ENCODE measurements around the gene ULK1. TPM values are rescaled to one million over a fixed set of nuclear protein-coding genes. Genes with fewer than 3 reads are reported as not detected.

ULK1 gene
- total RNA-seq, 2 experiments from 2014 or later, result 17.1 to 20.6 TPM

- ChIA-PET CTCF (no interaction called here), POLR2A (no interaction called here)
- DNase-seq (no peak), ATAC-seq (no peak)
- H3K36me3 Mint-ChIP-seq (ENCODE audit: low read depth), result no peaks in the 10 kb centered on the region
- no peak overlapping the region for H3K27ac Mint-ChIP-seq
- no peaks in the 10 kb centered on the region for H3K27me3 Mint-ChIP-seq (ENCODE audit: low read depth)
- H3K9me3 Mint-ChIP-seq (ENCODE audit: insufficient read depth), result no peaks in the 10 kb centered on the region
- no peak overlapping the region for H3K4me3 Mint-ChIP-seq
- no peaks in the 10 kb centered on the region for H3K4me1 Mint-ChIP-seq (ENCODE audit: low read depth)
These were observed 21.4 kb downstream of the ULK1 start for GRCh38 chr12:131915823-131916222.

GRCh38 chr12:131916306-131917138, 22.1 kb downstream of the ULK1 start:
- ChIA-PET CTCF (no interaction called here), POLR2A (no interaction called here)

GRCh38 chr12:131917139-131917710, 22.8 kb downstream of the ULK1 start:
- Mint-ChIP-seq H3K4me3 (no peak overlapping the region), H3K27me3 (ENCODE audit: low read depth) (no peaks in the 10 kb centered on the region), H3K27ac (no peak overlapping the region), H3K9me3 (ENCODE audit: insufficient read depth) (no peaks in the 10 kb centered on the region), H3K36me3 (ENCODE audit: low read depth) (no peaks in the 10 kb centered on the region), H3K4me1 (ENCODE audit: low read depth) (no peaks in the 10 kb centered on the region)
- DNase-seq, result no peak
- POLR2A ChIA-PET, result no interaction called here
- CTCF ChIA-PET, result no interaction called here
- ATAC-seq, result no peak

More at GRCh38 chr12:131916306-131917138, 22.1 kb downstream of the ULK1 start:
- Mint-ChIP-seq H3K27ac (no peak overlapping the region), H3K4me3 (no peak overlapping the region), H3K36me3 (ENCODE audit: low read depth) (no peaks in the 10 kb centered on the region), H3K9me3 (ENCODE audit: insufficient read depth) (no peaks in the 10 kb centered on the region), H3K4me1 (ENCODE audit: low read depth) (no peaks in the 10 kb centered on the region), H3K27me3 (ENCODE audit: low read depth) (no peaks in the 10 kb centered on the region)
- no peak for ATAC-seq
- no peak for DNase-seq

- CTCF ChIA-PET, result no interaction called here
- ATAC-seq (no peak), DNase-seq (no peak)
- Mint-ChIP-seq H3K4me1 (ENCODE audit: low read depth) (no peaks in the 10 kb centered on the region), H3K27me3 (ENCODE audit: low read depth) (no peaks in the 10 kb centered on the region), H3K9me3 (ENCODE audit: insufficient read depth) (no peaks in the 10 kb centered on the region), H3K36me3 (ENCODE audit: low read depth) (no peaks in the 10 kb centered on the region), H3K27ac (no peak overlapping the region), H3K4me3 (no peak overlapping the region)
- POLR2A ChIA-PET, result no interaction called here
These were observed 23.4 kb downstream of the ULK1 start for GRCh38 chr12:131917711-131918306.

- H3K27me3 Mint-ChIP-seq (ENCODE audit: low read depth), result no peaks in the 10 kb centered on the region
- H3K4me1 Mint-ChIP-seq (ENCODE audit: low read depth), result no peaks in the 10 kb centered on the region
- DNase-seq (no peak), ATAC-seq (no peak)
- H3K4me3 Mint-ChIP-seq, result no peak overlapping the region
- no peaks in the 10 kb centered on the region for H3K9me3 Mint-ChIP-seq (ENCODE audit: insufficient read depth)
- no peak overlapping the region for H3K27ac Mint-ChIP-seq
- POLR2A ChIA-PET, result no interaction called here
- CTCF ChIA-PET, result no interaction called here
- H3K36me3 Mint-ChIP-seq (ENCODE audit: low read depth), result no peaks in the 10 kb centered on the region
These were observed 24.1 kb downstream of the ULK1 start for GRCh38 chr12:131918311-131919050.

- ChIA-PET POLR2A (no interaction called here), CTCF (no interaction called here)
- DNase-seq (no peak), ATAC-seq (no peak)
- no peaks in the 10 kb centered on the region for H3K4me1 Mint-ChIP-seq (ENCODE audit: low read depth)
- no peaks in the 10 kb centered on the region for H3K36me3 Mint-ChIP-seq (ENCODE audit: low read depth)
- H3K27ac Mint-ChIP-seq, result no peak overlapping the region
- no peaks in the 10 kb centered on the region for H3K9me3 Mint-ChIP-seq (ENCODE audit: insufficient read depth)
- no peaks in the 10 kb centered on the region for H3K27me3 Mint-ChIP-seq (ENCODE audit: low read depth)
- no peak overlapping the region for H3K4me3 Mint-ChIP-seq
These were observed 24.6 kb downstream of the ULK1 start for GRCh38 chr12:131919051-131919347.

- Mint-ChIP-seq H3K4me3 (no peak overlapping the region), H3K36me3 (ENCODE audit: low read depth) (no peaks in the 10 kb centered on the region), H3K27me3 (ENCODE audit: low read depth) (no peaks in the 10 kb centered on the region), H3K27ac (no peak overlapping the region), H3K4me1 (ENCODE audit: low read depth) (peaks cover 2% of the 10 kb centered on the region), H3K9me3 (ENCODE audit: insufficient read depth) (no peaks in the 10 kb centered on the region)
- DNase-seq, result no peak
- CTCF ChIA-PET, result no interaction called here
- no peak for ATAC-seq
- POLR2A ChIA-PET, result no interaction called here
These were observed 25.1 kb downstream of the ULK1 start for GRCh38 chr12:131919366-131920156.

GRCh38 chr12:131920157-131920508, 25.7 kb downstream of the ULK1 start:
- Mint-ChIP-seq H3K36me3 (ENCODE audit: low read depth) (no peaks in the 10 kb centered on the region), H3K9me3 (ENCODE audit: insufficient read depth) (no peaks in the 10 kb centered on the region), H3K27me3 (ENCODE audit: low read depth) (no peaks in the 10 kb centered on the region), H3K4me1 (ENCODE audit: low read depth) (peaks cover 8% of the 10 kb centered on the region), H3K4me3 (no peak overlapping the region), H3K27ac (no peak overlapping the region)
- CTCF ChIA-PET, result no interaction called here
- no peak for ATAC-seq
- no peak for DNase-seq
- POLR2A ChIA-PET, result no interaction called here

GRCh38 chr12:131920902-131921840, 26.7 kb downstream of the ULK1 start:
- H3K36me3 Mint-ChIP-seq (ENCODE audit: low read depth), result no peaks in the 10 kb centered on the region
- no peaks in the 10 kb centered on the region for H3K9me3 Mint-ChIP-seq (ENCODE audit: insufficient read depth)
- peaks cover 8% of the 10 kb centered on the region for H3K4me1 Mint-ChIP-seq (ENCODE audit: low read depth)
- no peaks in the 10 kb centered on the region for H3K27me3 Mint-ChIP-seq (ENCODE audit: low read depth)
- no peak for ATAC-seq
- no peak overlapping the region for H3K27ac Mint-ChIP-seq
- H3K4me3 Mint-ChIP-seq, result no peak overlapping the region
- ChIA-PET CTCF (no interaction called here), POLR2A (no interaction called here)
- no peak for DNase-seq

GRCh38 chr12:131921866-131922769, 27.7 kb downstream of the ULK1 start:
- ChIA-PET CTCF (no interaction called here), POLR2A (no interaction called here)
- peaks cover 8% of the 10 kb centered on the region for H3K4me1 Mint-ChIP-seq (ENCODE audit: low read depth)
- H3K4me3 Mint-ChIP-seq, result no peak overlapping the region
- H3K27ac Mint-ChIP-seq, result no peak overlapping the region
- ATAC-seq (no peak), DNase-seq (no peak)
- no peaks in the 10 kb centered on the region for H3K9me3 Mint-ChIP-seq (ENCODE audit: insufficient read depth)
- no peaks in the 10 kb centered on the region for H3K36me3 Mint-ChIP-seq (ENCODE audit: low read depth)
- H3K27me3 Mint-ChIP-seq (ENCODE audit: low read depth), result no peaks in the 10 kb centered on the region
